Neuronal stem cell (in vitro differentiated cells): Measurements from ENCODE around the gene BANF2.
A peak's percentile ranks its signal among the peaks of the same experiment; 100 is the strongest.

Experiments used
- DNase-seq: peaks from one replicate; pipeline ENCODE4 v3.0.0-alpha.2; 2013; ENCODE audit warnings: low spot score
- H2AFZ ChIP-seq: one replicate; pipeline ENCODE4 v1.6.1; 2013; ENCODE audit warnings: mild to moderate bottlenecking, low read length, inconsistent platforms
- H2AK5ac ChIP-seq: 2 replicates; pipeline ENCODE4 v1.6.1; 2013; ENCODE audit warnings: low read depth, mild to moderate bottlenecking, inconsistent platforms, low read length, moderate library complexity, mixed read lengths
- H2BK120ac ChIP-seq: 2 replicates; pipeline ENCODE4 v1.6.1; 2013; ENCODE audit warnings: low read depth, mild to moderate bottlenecking, inconsistent platforms, low read length, moderate library complexity, mixed read lengths
- H2BK12ac ChIP-seq: one replicate; pipeline ENCODE4 v1.6.1; 2013; ENCODE audit warnings: low read length, inconsistent platforms
- H2BK15ac ChIP-seq: 2 replicates; pipeline ENCODE4 v1.6.1; 2013; ENCODE audit warnings: mild to moderate bottlenecking, low read length, inconsistent platforms, mixed read lengths
- H2BK5ac ChIP-seq: one replicate; pipeline ENCODE4 v1.6.1; 2013; ENCODE audit warnings: inconsistent platforms, mild to moderate bottlenecking, low read length, moderate library complexity
- H3K14ac ChIP-seq: one replicate; pipeline ENCODE4 v1.6.1; 2013; ENCODE audit warnings: low read length, inconsistent platforms
- H3K18ac ChIP-seq: 2 replicates; pipeline ENCODE4 v1.6.1; 2013; ENCODE audit warnings: low read length, inconsistent platforms
- H3K23ac ChIP-seq: 2 replicates; pipeline ENCODE4 v1.6.1; 2013; ENCODE audit warnings: low read depth, mild to moderate bottlenecking, mixed read lengths, low read length, inconsistent platforms; ENCODE audit not compliant: poor library complexity
- H3K27ac ChIP-seq: replicated peaks from 3 replicates; pipeline ENCODE4 v1.5.1; 2013; ENCODE audit warnings: low read length, inconsistent platforms
- H3K27me3 ChIP-seq, 3 experiments: 2 replicates each; pipeline ENCODE4 v1.6.1; 2013; ENCODE audit warnings: low read length in 3 of 3, mild to moderate bottlenecking in 2 of 3, inconsistent platforms in 1 of 3, low read depth in 1 of 3, mixed read lengths in 1 of 3, moderate library complexity in 1 of 3; ENCODE audit not compliant: control insufficient read depth in 3 of 3, insufficient read depth in 3 of 3
- H3K36me3 ChIP-seq, 2 donors: replicated peaks in 1 of 2; 2 replicates each; pipeline ENCODE4 v1.6.1; 2013; ENCODE audit warnings: low read length in 2 of 2; ENCODE audit not compliant: control insufficient read depth in 2 of 2, insufficient read depth in 2 of 2
- H3K4ac ChIP-seq: 2 replicates; pipeline ENCODE4 v1.6.1; 2013; ENCODE audit warnings: inconsistent platforms, mild to moderate bottlenecking, low read length, moderate library complexity
- H3K4me1 ChIP-seq, 2 donors: 1 replicate in 1 of 2; 2 replicates in 1 of 2; pipeline ENCODE4 v1.6.1; 2013; ENCODE audit warnings: low read length in 2 of 2, low read depth in 1 of 2; ENCODE audit not compliant: control insufficient read depth in 2 of 2, insufficient read depth in 1 of 2
- H3K4me2 ChIP-seq: one replicate; pipeline ENCODE4 v1.6.1; 2013; ENCODE audit warnings: mild to moderate bottlenecking, low read length, inconsistent platforms; ENCODE audit not compliant: insufficient read depth, poor library complexity, severe bottlenecking
- H3K4me3 ChIP-seq, 2 donors: 2 replicates each; pipeline ENCODE4 v1.5.1; 2013; ENCODE audit warnings: low read length in 2 of 2, mild to moderate bottlenecking in 2 of 2, inconsistent platforms in 1 of 2, moderate library complexity in 1 of 2
- H3K79me1 ChIP-seq: one replicate; pipeline ENCODE4 v1.6.1; 2013; ENCODE audit warnings: low read depth, mild to moderate bottlenecking, inconsistent platforms, low read length, moderate library complexity
- H3K9ac ChIP-seq: one replicate; pipeline ENCODE4 v1.6.1; 2013; ENCODE audit warnings: mild to moderate bottlenecking, low read depth, low read length, inconsistent platforms; ENCODE audit not compliant: poor library complexity
- H3K9me3 ChIP-seq, 2 donors: replicated peaks in 1 of 2; 2 replicates each; pipeline versions ENCODE3 to v1.6.1; 2013; ENCODE audit warnings: low read length in 2 of 2, mild to moderate bottlenecking in 2 of 2, inconsistent platforms in 1 of 2, low read depth in 1 of 2, mixed read lengths in 1 of 2, moderate library complexity in 1 of 2; ENCODE audit not compliant: control insufficient read depth in 2 of 2, insufficient read depth in 1 of 2
- H4K8ac ChIP-seq: one replicate; pipeline ENCODE4 v1.6.1; 2013; ENCODE audit warnings: low read depth, mild to moderate bottlenecking, inconsistent platforms, low read length, moderate library complexity
- H4K91ac ChIP-seq: one replicate; pipeline ENCODE4 v1.6.1; 2013; ENCODE audit warnings: low read length, low read depth, mild to moderate bottlenecking, inconsistent platforms; ENCODE audit not compliant: poor library complexity
- WGBS, 2 donors: extraction: QIAGEN DNeasy Blood & Tissue Kit; methylation state at CpG; one replicate each; pipeline ENCODE4 v1.1.7; 2013; ENCODE audit warnings: missing lambda C conversion rate in 2 of 2, mixed read lengths in 1 of 2; ENCODE audit not compliant: insufficient read length in 2 of 2, insufficient replicate concordance in 1 of 2; ENCODE audit errors: extremely low coverage in 2 of 2; 5-methylcytosine and 5-hydroxymethylcytosine counted together

Gene BANF2

DNA sequence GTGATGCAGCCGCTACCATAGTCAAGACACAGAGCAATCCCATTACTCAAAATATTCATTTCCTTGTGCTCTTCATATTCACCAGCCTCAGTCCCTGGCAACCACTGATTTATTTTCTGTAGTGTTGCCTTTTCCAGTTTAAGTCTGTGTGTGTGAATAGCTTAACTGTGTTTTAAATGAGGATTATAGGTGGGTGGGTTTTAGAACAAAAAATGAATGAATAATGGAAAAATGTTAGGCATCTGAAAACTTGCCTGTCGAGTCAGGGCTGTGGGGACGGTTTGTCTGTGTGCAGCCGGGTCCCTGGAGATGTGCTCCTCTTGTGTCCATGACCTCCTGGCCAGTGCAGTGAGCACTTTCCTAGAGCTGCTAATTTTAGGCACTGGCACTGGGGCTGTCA lies 27.1 kb downstream of the BANF2 start:
- WGBS, 2 donors, result no CpG with 5 or more reads among the region's 4 CpGs
- no peak overlapping the region for H2AFZ ChIP-seq

DNA sequence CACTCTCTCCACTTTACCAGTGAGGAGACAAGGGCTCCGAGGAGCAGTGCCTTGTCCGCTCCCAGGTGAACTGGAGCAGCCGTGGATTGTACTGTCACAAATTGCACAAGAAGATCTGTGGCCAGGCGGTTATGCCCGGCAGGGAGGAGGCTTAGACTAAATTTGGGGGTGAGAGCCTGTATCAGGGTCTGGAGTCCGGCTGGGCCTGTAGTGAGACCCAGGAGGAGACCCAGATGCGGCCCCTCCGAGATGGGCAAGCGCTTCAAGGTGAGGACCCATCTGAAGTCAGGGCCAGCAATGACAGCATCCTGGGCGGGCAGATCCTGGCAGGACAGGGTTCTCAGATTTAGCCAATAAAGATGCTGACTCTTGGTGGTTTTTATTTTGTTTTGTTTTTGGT lies 27.6 kb downstream of the BANF2 start:
- no peak overlapping the region for H3K4ac ChIP-seq
- no peaks in the 10 kb centered on the region for H3K4me1 ChIP-seq
- H2BK120ac ChIP-seq, result no peak overlapping the region
- no peaks in the 10 kb centered on the region for H3K36me3 ChIP-seq
- no peak overlapping the region for H4K8ac ChIP-seq
- H3K4me3 ChIP-seq, result no peak overlapping the region
- no peak overlapping the region for H2BK12ac ChIP-seq
- no peak overlapping the region for H3K9ac ChIP-seq
- H3K14ac ChIP-seq, result peak overlapping the region; percentile 25
- H2AFZ ChIP-seq, result no peak overlapping the region
- peaks cover 0 to 20% (median 0%) of the 10 kb centered on the region in 3 experiments for H3K27me3 ChIP-seq
- no peak for DNase-seq
- no peak overlapping the region for H3K27ac ChIP-seq
- no peak overlapping the region for H3K4me2 ChIP-seq
- no peak overlapping the region for H3K18ac ChIP-seq
- no peaks in the 10 kb centered on the region for H3K79me1 ChIP-seq
- peak overlapping the region; percentile 33 for H2BK5ac ChIP-seq
- peaks cover 0 to 5% of the 10 kb centered on the region in 2 donors for H3K9me3 ChIP-seq
- H2BK15ac ChIP-seq, result no peak overlapping the region
- WGBS, 2 donors, result no CpG with 5 or more reads among the region's 10 CpGs
- H2AK5ac ChIP-seq, result no peak overlapping the region
- H4K91ac ChIP-seq, result no peak overlapping the region
- H3K23ac ChIP-seq, result no peak overlapping the region

More for the DNA sequence above, 27.1 kb downstream of the BANF2 start:
- no peak overlapping the region for H3K4me3 ChIP-seq
- H3K4me2 ChIP-seq, result no peak overlapping the region
- H3K9me3 ChIP-seq, result peaks cover 0 to 5% of the 10 kb centered on the region in 2 donors
- no peak overlapping the region for H2AK5ac ChIP-seq
- H3K27ac ChIP-seq, result no peak overlapping the region
- no peaks in the 10 kb centered on the region for H3K36me3 ChIP-seq
- H4K91ac ChIP-seq, result no peak overlapping the region
- H3K79me1 ChIP-seq, result no peaks in the 10 kb centered on the region
- no peak overlapping the region for H2BK5ac ChIP-seq
- H3K23ac ChIP-seq, result no peak overlapping the region
- H3K4me1 ChIP-seq, result no peaks in the 10 kb centered on the region
- H2BK15ac ChIP-seq, result no peak overlapping the region
- H4K8ac ChIP-seq, result no peak overlapping the region
- H3K4ac ChIP-seq, result no peak overlapping the region
- H2BK12ac ChIP-seq, result no peak overlapping the region
- DNase-seq, result no peak
- no peak overlapping the region for H3K9ac ChIP-seq
- peak overlapping the region; percentile 25 for H3K14ac ChIP-seq
- peaks cover 0 to 24% (median 0%) of the 10 kb centered on the region in 3 experiments for H3K27me3 ChIP-seq
- no peak overlapping the region for H3K18ac ChIP-seq
- H2BK120ac ChIP-seq, result no peak overlapping the region

GRCh38 chr20:17728074-17728473 lies 28.3 kb downstream of the BANF2 start:
- WGBS, 2 donors, result no CpG with 5 or more reads among the region's 12 CpGs
- Histone ChIP-seq H3K9ac (no peak overlapping the region), H3K79me1 (no peaks in the 10 kb centered on the region), H3K23ac (no peak overlapping the region), H3K18ac (no peak overlapping the region), H3K4me3 (no peak overlapping the region), H3K4me2 (no peak overlapping the region), H3K27ac (no peak overlapping the region), H2AFZ (no peak overlapping the region), H2BK15ac (no peak overlapping the region), H2BK120ac (no peak overlapping the region), H3K9me3 (peaks cover 0 to 5% of the 10 kb centered on the region in 2 donors), H3K4me1 (no peaks in the 10 kb centered on the region), H2AK5ac (no peak overlapping the region), H3K14ac (no peak overlapping the region), H2BK12ac (no peak overlapping the region), H4K91ac (no peak overlapping the region), H3K4ac (no peak overlapping the region), H3K27me3 (peaks cover 0 to 20% (median 0%) of the 10 kb centered on the region in 3 experiments), H3K36me3 (no peaks in the 10 kb centered on the region), H2BK5ac (peak overlapping the region; percentile 33), H4K8ac (no peak overlapping the region)
- no peak for DNase-seq

DNA sequence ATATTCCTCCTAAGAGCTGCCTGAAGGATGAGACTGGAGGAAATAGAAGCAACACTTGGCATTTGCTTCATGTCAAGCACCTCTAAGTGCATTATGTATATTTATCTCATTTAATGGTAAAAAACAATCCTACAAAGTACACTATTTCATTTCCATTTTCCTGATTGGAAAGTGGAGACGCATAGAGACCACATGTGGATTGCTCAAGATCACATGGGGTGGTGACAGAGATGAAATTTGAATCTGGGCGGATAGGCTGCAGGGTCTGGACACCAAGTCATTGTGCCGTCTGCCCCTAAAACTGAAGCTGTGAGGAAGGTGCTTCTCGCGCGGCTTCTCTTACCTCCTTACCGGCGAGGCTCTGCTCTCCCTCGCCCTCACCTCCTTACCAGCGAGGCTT lies 30.3 kb downstream of the BANF2 start:
- Histone ChIP-seq H3K4ac (no peak overlapping the region), H3K18ac (peak overlapping the region; percentile 31), H2AFZ (peak overlapping the region; percentile 17), H2AK5ac (peak overlapping the region; percentile 32), H3K27ac (no peak overlapping the region), H3K23ac (peak overlapping the region; percentile 29), H2BK15ac (no peak overlapping the region), H3K4me2 (no peak overlapping the region), H3K9me3 (peaks cover 0 to 5% of the 10 kb centered on the region in 2 donors), H3K4me3 (no peak overlapping the region), H4K91ac (no peak overlapping the region), H3K36me3 (no peaks in the 10 kb centered on the region), H2BK5ac (no peak overlapping the region), H3K14ac (no peak overlapping the region), H4K8ac (no peak overlapping the region), H2BK12ac (no peak overlapping the region), H3K79me1 (no peaks in the 10 kb centered on the region), H3K4me1 (no peaks in the 10 kb centered on the region), H3K9ac (peak overlapping the region; percentile 30), H3K27me3 (peaks cover 0 to 16% (median 0%) of the 10 kb centered on the region in 3 experiments), H2BK120ac (no peak overlapping the region)
- no peak for DNase-seq
- no CpG with 5 or more reads among the region's 10 CpGs for WGBS, 2 donors
